Epithelial cell of prostate (primary cell): ENCODE results near the gene ROBO1.

Experiments used
- DNase-seq: peaks from one replicate; pipeline ENCODE4 v3.0.0-alpha.2; 2011; ENCODE audit warnings: low read depth, low spot score
- H3K27ac ChIP-seq: fragments of 450-650 bp; 2 replicates; pipeline ENCODE4 v1.5.1; 2017; ENCODE audit warnings: mild to moderate bottlenecking

The ROBO1 gene

GRCh38 chr3:79672731-79673130, 95.1 kb downstream of the ROBO1 start:
- no peak overlapping the region for H3K27ac ChIP-seq
- DNase-seq = no peak

- DNase-seq = no peak
- H3K27ac ChIP-seq = no peak overlapping the region
Observed at GRCh38 chr3:79672075-79672474, 95.7 kb downstream of the ROBO1 start.

GRCh38 chr3:79670178-79670577, 97.6 kb downstream of the ROBO1 start:
- no peak overlapping the region for H3K27ac ChIP-seq
- DNase-seq = no peak

- no peak for DNase-seq
- no peak overlapping the region for H3K27ac ChIP-seq
Observed at GRCh38 chr3:79664455-79664854, 103.3 kb downstream of the ROBO1 start.

GRCh38 chr3:79661896-79662295, 105.9 kb downstream of the ROBO1 start:
- no peak overlapping the region for H3K27ac ChIP-seq
- no peak for DNase-seq

GRCh38 chr3:79657076-79657475, 110.7 kb downstream of the ROBO1 start:
- DNase-seq = no peak
- H3K27ac ChIP-seq = no peak overlapping the region

GRCh38 chr3:79654019-79654418, 113.8 kb downstream of the ROBO1 start:
- no peak overlapping the region for H3K27ac ChIP-seq
- no peak for DNase-seq

GRCh38 chr3:79653266-79653830, 114.5 kb downstream of the ROBO1 start:
- DNase-seq = no peak
- H3K27ac ChIP-seq = no peak overlapping the region

- no peak for DNase-seq
- no peak overlapping the region for H3K27ac ChIP-seq
Observed at GRCh38 chr3:79651536-79652065, 116.2 kb downstream of the ROBO1 start.

GRCh38 chr3:79639855-79640254, 127.9 kb downstream of the ROBO1 start:
- DNase-seq = no peak
- no peak overlapping the region for H3K27ac ChIP-seq

GRCh38 chr3:79636372-79636771, 131.4 kb downstream of the ROBO1 start:
- no peak overlapping the region for H3K27ac ChIP-seq
- no peak for DNase-seq

- no peak overlapping the region for H3K27ac ChIP-seq
- no peak for DNase-seq
Observed at GRCh38 chr3:79632842-79633241, 135.0 kb downstream of the ROBO1 start.

GRCh38 chr3:79618883-79619282, 148.9 kb downstream of the ROBO1 start:
- peak; percentile 50 for DNase-seq
- H3K27ac ChIP-seq = peak overlapping the region; percentile 83

- H3K27ac ChIP-seq = no peak overlapping the region
- DNase-seq = no peak
Observed at GRCh38 chr3:79606414-79606813, 161.4 kb downstream of the ROBO1 start.

GRCh38 chr3:79604681-79605080, 163.1 kb downstream of the ROBO1 start:
- DNase-seq = no peak
- no peak overlapping the region for H3K27ac ChIP-seq

- DNase-seq = no peak
- no peak overlapping the region for H3K27ac ChIP-seq
Observed at GRCh38 chr3:79602385-79602784, 165.4 kb downstream of the ROBO1 start.

- DNase-seq = no peak
- H3K27ac ChIP-seq = no peak overlapping the region
Observed at GRCh38 chr3:79598594-79598993, 169.2 kb downstream of the ROBO1 start.

- H3K27ac ChIP-seq = no peak overlapping the region
- no peak for DNase-seq
Observed at GRCh38 chr3:79597709-79598108, 170.1 kb downstream of the ROBO1 start.

- no peak for DNase-seq
- H3K27ac ChIP-seq = no peak overlapping the region
Observed at GRCh38 chr3:79587150-79587549, 180.6 kb downstream of the ROBO1 start.

GRCh38 chr3:79586232-79586631, 181.6 kb downstream of the ROBO1 start:
- no peak for DNase-seq
- no peak overlapping the region for H3K27ac ChIP-seq

- DNase-seq = no peak
- H3K27ac ChIP-seq = no peak overlapping the region
Observed at GRCh38 chr3:79572930-79573329, 194.9 kb downstream of the ROBO1 start.

GRCh38 chr3:79568938-79569337, 198.9 kb downstream of the ROBO1 start:
- no peak for DNase-seq
- no peak overlapping the region for H3K27ac ChIP-seq

- no peak for DNase-seq
- no peak overlapping the region for H3K27ac ChIP-seq
Observed at GRCh38 chr3:79564192-79564591, 203.6 kb downstream of the ROBO1 start.
